NCI-H69 (cell line): ENCODE results near the gene GPC3.

Source experiments
- DNase-seq: peaks from one replicate; lab custom pipeline; 2025; lab: John Stamatoyannopoulos, UW

GPC3 gene

GRCh38 chrX:133514486-133514885 is 470.9 kb downstream of the GPC3 start:
- DNase-seq: no peak

GRCh38 chrX:133513123-133513522 is 472.3 kb downstream of the GPC3 start:
- no peak for DNase-seq

- no peak for DNase-seq
These were observed 474.4 kb downstream of the GPC3 start for GRCh38 chrX:133511041-133511440.

- no peak for DNase-seq
These were observed 488.0 kb downstream of the GPC3 start for GRCh38 chrX:133497356-133497755.

- no peak for DNase-seq
These were observed 489.7 kb downstream of the GPC3 start for GRCh38 chrX:133495464-133496391.

- DNase-seq: no peak
These were observed 492.0 kb downstream of the GPC3 start for GRCh38 chrX:133493366-133493765.

- no peak for DNase-seq
These were observed 494.4 kb downstream of the GPC3 start for GRCh38 chrX:133490955-133491354.
